Gastroesophageal sphincter (tissue), 4 donors: Measurements from ENCODE around the gene DDX52. TPM values are rescaled to one million over a fixed set of nuclear protein-coding genes. Genes with fewer than 3 reads are reported as not detected.

Source experiments
- ATAC-seq: fragments of 150-250 bp; one replicate; pipeline ENCODE4 v1.9.1; 2016; ENCODE audit warnings: mild to moderate bottlenecking, moderate library complexity
- H3K27ac ChIP-seq, 4 donors: fragments of 200-600 bp; sonication (generic) in 3 of 4; 1 replicate in 3 of 4; 2 replicates in 1 of 4; pipeline ENCODE4 v1.5.1; 2016 to 2019
- H3K27me3 ChIP-seq: fragments of 200-600 bp; sonication (generic); one replicate; pipeline ENCODE4 v1.5.1; 2019
- H3K36me3 ChIP-seq, 2 donors: fragments of 200-600 bp; sonication (generic); one replicate each; pipeline ENCODE4 v1.5.1; 2019; ENCODE audit warnings: control low read depth in 1 of 2
- H3K4me1 ChIP-seq, 3 donors: fragments of 200-600 bp; sonication (generic); 1 replicate in 2 of 3; 2 replicates in 1 of 3; pipeline ENCODE4 v1.5.1; 2016 to 2019; ENCODE audit warnings: control low read depth in 2 of 3
- H3K4me3 ChIP-seq, 2 donors: fragments of 200-600 bp; sonication (generic); one replicate each; pipeline ENCODE4 v1.5.1; 2019; ENCODE audit warnings: mild to moderate bottlenecking in 1 of 2, moderate library complexity in 1 of 2
- H3K9me3 ChIP-seq, 3 donors: fragments of 200-600 bp; sonication (generic); one replicate each; pipeline ENCODE4 v1.5.1; 2017 to 2019; ENCODE audit warnings: control low read depth in 2 of 3
- CTCF ChIP-seq, 4 experiments: fragments of 200-600 bp in 2 of 4; fragments of 450-650 bp in 2 of 4; sonication (generic) in 1 of 4; IDR thresholded peaks; one replicate each; pipeline ENCODE4 v1.5.1; 2017 to 2019; ENCODE audit warnings: antibody characterized with exemption in 4 of 4, mild to moderate bottlenecking in 2 of 4, moderate library complexity in 2 of 4
- EP300 ChIP-seq: sonication (generic); formaldehyde crosslinking; IDR thresholded peaks from one replicate; pipeline ENCODE4 v1.6.1; 2017; ENCODE audit warnings: antibody characterized with exemption, mild to moderate bottlenecking
- POLR2A ChIP-seq, 2 donors: fragments of 450-650 bp; IDR thresholded peaks; one replicate each; pipeline ENCODE4 v1.6.1; 2017; ENCODE audit warnings: antibody characterized with exemption in 2 of 2, mild to moderate bottlenecking in 2 of 2, moderate library complexity in 1 of 2
- POLR2AphosphoS5 ChIP-seq: sonication (generic); formaldehyde crosslinking; IDR thresholded peaks from one replicate; pipeline ENCODE4 v1.6.1; 2017; ENCODE audit warnings: antibody characterized with exemption
- WGBS, 2 donors: methylation state at CpG; one replicate each; pipeline ENCODE4 v1.1.5; 2018; ENCODE audit warnings: low coverage in 1 of 2; 5-methylcytosine and 5-hydroxymethylcytosine counted together
- total RNA-seq, 4 donors: library from RNA; depleted of rRNA; stranded (reverse); fragments of >200 nt; gene quantifications; one replicate each; pipeline ENCODE4 v1.1.0, GENCODE V29; 2016

The DDX52 gene
- total RNA-seq, 4 donors from 2014 or later, result 16.4 to 29.9 (median 18.3) TPM

GRCh38 chr17:37664214-37664613, 21.0 kb upstream of the DDX52 start:
- ATAC-seq, result no peak
- no peaks in the 10 kb centered on the region for H3K9me3 ChIP-seq
- no peak overlapping the region for H3K4me3 ChIP-seq
- peaks cover 21% of the 10 kb centered on the region for H3K27me3 ChIP-seq
- no peaks in the 10 kb centered on the region for H3K4me1 ChIP-seq
- no peaks in the 10 kb centered on the region for H3K36me3 ChIP-seq
- H3K27ac ChIP-seq, result no peak overlapping the region
- no peak for TF ChIP-seq CTCF (IDR thresholded peaks at IDR 0.05)
- TF ChIP-seq EP300, result no peak
- no peak for TF ChIP-seq POLR2AphosphoS5
- TF ChIP-seq POLR2A (IDR thresholded peaks at IDR 0.05), result no peak
- WGBS, 2 donors, result 84 to 89% methylated on average over 3 of the region's 3 CpGs

GRCh38 chr17:37662353-37662752, 19.1 kb upstream of the DDX52 start:
- H3K4me3 ChIP-seq, result no peak overlapping the region
- TF ChIP-seq EP300 (no peak), POLR2A (IDR thresholded peaks at IDR 0.05) (no peak), CTCF (IDR thresholded peaks at IDR 0.05) (no peak), POLR2AphosphoS5 (no peak)
- ATAC-seq, result no peak
- no peaks in the 10 kb centered on the region for H3K9me3 ChIP-seq
- 38% methylated on average over 4 of the region's 4 CpGs; no CpG with 5 or more reads in 1 of the 2 donors for WGBS, 2 donors
- H3K4me1 ChIP-seq, result no peaks in the 10 kb centered on the region
- no peaks in the 10 kb centered on the region for H3K36me3 ChIP-seq
- H3K27ac ChIP-seq, result no peak overlapping the region
- peaks cover 26% of the 10 kb centered on the region for H3K27me3 ChIP-seq

- Histone ChIP-seq H3K36me3 (no peaks in the 10 kb centered on the region), H3K9me3 (no peaks in the 10 kb centered on the region), H3K27me3 (peaks cover 26% of the 10 kb centered on the region), H3K4me1 (no peaks in the 10 kb centered on the region), H3K4me3 (no peak overlapping the region), H3K27ac (no peak overlapping the region)
- TF ChIP-seq POLR2A (IDR thresholded peaks at IDR 0.05) (no peak), POLR2AphosphoS5 (no peak), CTCF (IDR thresholded peaks at IDR 0.05) (no peak), EP300 (no peak)
- WGBS, 2 donors, result 40% methylated on average over 1 of the region's 1 CpG
- no peak for ATAC-seq
Measured at GRCh38 chr17:37661400-37662014, 18.3 kb upstream of the DDX52 start.

- 19 to 33% methylated on average over 4 of the region's 5 CpGs for WGBS, 2 donors
- peaks cover 21% of the 10 kb centered on the region for H3K27me3 ChIP-seq
- H3K27ac ChIP-seq, result no peak overlapping the region
- no peaks in the 10 kb centered on the region for H3K36me3 ChIP-seq
- TF ChIP-seq POLR2AphosphoS5, result no peak
- TF ChIP-seq EP300, result no peak
- TF ChIP-seq POLR2A (IDR thresholded peaks at IDR 0.05), result no peak
- no peak for TF ChIP-seq CTCF (IDR thresholded peaks at IDR 0.05)
- no peaks in the 10 kb centered on the region for H3K9me3 ChIP-seq
- no peak for ATAC-seq
- no peaks in the 10 kb centered on the region for H3K4me1 ChIP-seq
- H3K4me3 ChIP-seq, result no peak overlapping the region
Measured at GRCh38 chr17:37659925-37660324, 16.7 kb upstream of the DDX52 start.

- no peak overlapping the region for H3K27ac ChIP-seq
- no peaks in the 10 kb centered on the region for H3K9me3 ChIP-seq
- H3K27me3 ChIP-seq, result peaks cover 24% of the 10 kb centered on the region
- no peaks in the 10 kb centered on the region for H3K4me1 ChIP-seq
- TF ChIP-seq POLR2AphosphoS5 (no peak), POLR2A (IDR thresholded peaks at IDR 0.05) (no peak), EP300 (no peak)
- WGBS, 2 donors, result 88% methylated on average over 1 of the region's 1 CpG
- H3K4me3 ChIP-seq, result no peak overlapping the region
- H3K36me3 ChIP-seq, result no peaks in the 10 kb centered on the region
- ATAC-seq, result no peak
Measured at GRCh38 chr17:37657202-37657601, 14.0 kb upstream of the DDX52 start.
